Neural crest cell (in vitro differentiated cells): ENCODE results near the gene USF2. TPM values are rescaled to one million over a fixed set of nuclear protein-coding genes. Genes with fewer than 3 reads are reported as not detected.

ENCODE experiments used
- DNase-seq: peaks from one replicate; pipeline ENCODE4 v3.0.0; 2021; ENCODE audit warnings: low read depth, mixed read lengths, low spot score
- H3K27ac Mint-ChIP-seq: one replicate; pipeline ENCODE4 v1.8.0; 2021; ENCODE audit warnings: mild to moderate bottlenecking, mixed read lengths; ENCODE audit not compliant: unreplicated experiment
- H3K27me3 Mint-ChIP-seq: 2 replicates; pipeline ENCODE4 v1.8.0; 2021; ENCODE audit warnings: low read depth, mild to moderate bottlenecking, mixed read lengths
- H3K36me3 Mint-ChIP-seq: 2 replicates; pipeline ENCODE4 v1.8.0; 2021; ENCODE audit warnings: low read depth, mild to moderate bottlenecking, mixed read lengths
- H3K4me1 Mint-ChIP-seq: 2 replicates; pipeline ENCODE4 v1.8.0; 2021; ENCODE audit warnings: mixed read lengths
- H3K4me3 Mint-ChIP-seq: one replicate; pipeline ENCODE4 v1.8.0; 2021; ENCODE audit warnings: mild to moderate bottlenecking, mixed read lengths
- H3K9me3 Mint-ChIP-seq: 2 replicates; pipeline ENCODE4 v1.8.0; 2021; ENCODE audit warnings: mixed read lengths
- total RNA-seq: library from RNA; stranded (reverse); gene quantifications from 2 replicates; pipeline ENCODE4 v1.2.1, GENCODE V29; 2021
- TF ChIP-seq, protein P1 (sequence below): fragments of 200-600 bp; sonication (generic); conservative IDR thresholded peaks from 2 replicates; pipeline ENCODE4 v1.5.0; 2021; ENCODE audit warnings: antibody characterized with exemption, mild to moderate bottlenecking

USF2 gene
- total RNA-seq, 1 donor from 2014 or later = 107 TPM

DNA sequence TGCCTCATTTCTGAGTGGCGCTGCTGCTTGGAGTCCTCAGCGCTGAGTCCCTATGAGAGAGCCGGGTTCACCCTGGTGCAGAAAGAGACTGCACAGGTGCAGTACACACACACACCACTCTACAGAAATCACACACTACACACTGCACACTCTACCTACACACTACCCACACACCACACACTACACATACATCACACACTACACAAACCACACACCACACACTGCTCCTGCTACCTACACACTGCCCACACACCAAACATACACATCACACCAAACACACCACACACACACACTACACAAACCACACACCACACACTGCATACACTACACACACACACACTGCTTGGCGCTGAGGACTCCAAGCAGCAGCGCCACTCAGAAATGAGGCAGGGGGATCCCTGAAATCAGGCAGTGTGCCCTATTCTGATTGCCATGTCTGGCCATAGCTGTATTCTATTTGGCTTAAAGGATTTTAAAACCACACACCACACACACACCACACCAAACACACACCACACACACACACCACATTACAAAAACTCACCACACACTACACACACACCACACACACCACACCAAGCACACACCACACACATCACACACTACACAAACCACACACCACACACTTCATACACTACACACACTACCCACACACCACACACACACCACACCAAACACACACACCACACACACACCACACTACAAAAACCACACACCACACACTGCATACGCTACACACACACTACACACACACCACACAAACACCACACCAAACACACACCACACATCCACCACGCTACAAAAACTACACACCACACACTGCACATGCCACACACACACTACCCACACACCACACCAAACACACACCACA, 28.1 kb downstream of the USF2 start:
- no peak overlapping the region for H3K27ac Mint-ChIP-seq
- TF ChIP-seq, protein P1, sequence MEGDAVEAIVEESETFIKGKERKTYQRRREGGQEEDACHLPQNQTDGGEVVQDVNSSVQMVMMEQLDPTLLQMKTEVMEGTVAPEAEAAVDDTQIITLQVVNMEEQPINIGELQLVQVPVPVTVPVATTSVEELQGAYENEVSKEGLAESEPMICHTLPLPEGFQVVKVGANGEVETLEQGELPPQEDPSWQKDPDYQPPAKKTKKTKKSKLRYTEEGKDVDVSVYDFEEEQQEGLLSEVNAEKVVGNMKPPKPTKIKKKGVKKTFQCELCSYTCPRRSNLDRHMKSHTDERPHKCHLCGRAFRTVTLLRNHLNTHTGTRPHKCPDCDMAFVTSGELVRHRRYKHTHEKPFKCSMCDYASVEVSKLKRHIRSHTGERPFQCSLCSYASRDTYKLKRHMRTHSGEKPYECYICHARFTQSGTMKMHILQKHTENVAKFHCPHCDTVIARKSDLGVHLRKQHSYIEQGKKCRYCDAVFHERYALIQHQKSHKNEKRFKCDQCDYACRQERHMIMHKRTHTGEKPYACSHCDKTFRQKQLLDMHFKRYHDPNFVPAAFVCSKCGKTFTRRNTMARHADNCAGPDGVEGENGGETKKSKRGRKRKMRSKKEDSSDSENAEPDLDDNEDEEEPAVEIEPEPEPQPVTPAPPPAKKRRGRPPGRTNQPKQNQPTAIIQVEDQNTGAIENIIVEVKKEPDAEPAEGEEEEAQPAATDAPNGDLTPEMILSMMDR = no peak
- H3K36me3 Mint-ChIP-seq = no peaks in the 10 kb centered on the region
- no peaks in the 10 kb centered on the region for H3K9me3 Mint-ChIP-seq
- peaks cover 9% of the 10 kb centered on the region for H3K27me3 Mint-ChIP-seq
- H3K4me3 Mint-ChIP-seq = no peak overlapping the region
- DNase-seq = no peak
- no peaks in the 10 kb centered on the region for H3K4me1 Mint-ChIP-seq

DNA sequence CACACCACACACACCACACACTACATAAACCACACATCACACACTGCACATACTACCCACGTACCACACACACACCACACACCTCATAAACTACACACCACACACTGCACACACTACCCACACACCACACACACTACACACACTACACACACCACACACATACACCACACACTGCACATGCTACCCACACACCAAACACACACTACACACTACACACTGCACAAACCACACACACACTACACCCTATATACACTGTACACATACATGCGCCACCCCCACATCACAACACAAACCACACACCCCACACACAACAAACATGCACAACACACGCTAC, 28.7 kb downstream of the USF2 start:
- H3K27me3 Mint-ChIP-seq = peaks cover 9% of the 10 kb centered on the region
- H3K36me3 Mint-ChIP-seq = no peaks in the 10 kb centered on the region
- TF ChIP-seq, protein P1 = no peak
- H3K27ac Mint-ChIP-seq = no peak overlapping the region
- H3K9me3 Mint-ChIP-seq = no peaks in the 10 kb centered on the region
- DNase-seq = no peak
- H3K4me1 Mint-ChIP-seq = no peaks in the 10 kb centered on the region
- H3K4me3 Mint-ChIP-seq = no peak overlapping the region

GRCh38 chr19:35297922-35298321, 29.2 kb downstream of the USF2 start:
- DNase-seq = no peak
- Mint-ChIP-seq H3K9me3 (no peaks in the 10 kb centered on the region), H3K36me3 (no peaks in the 10 kb centered on the region), H3K4me1 (no peaks in the 10 kb centered on the region), H3K4me3 (no peak overlapping the region), H3K27ac (no peak overlapping the region), H3K27me3 (peaks cover 6% of the 10 kb centered on the region)
- TF ChIP-seq, protein P1 = no peak

DNA sequence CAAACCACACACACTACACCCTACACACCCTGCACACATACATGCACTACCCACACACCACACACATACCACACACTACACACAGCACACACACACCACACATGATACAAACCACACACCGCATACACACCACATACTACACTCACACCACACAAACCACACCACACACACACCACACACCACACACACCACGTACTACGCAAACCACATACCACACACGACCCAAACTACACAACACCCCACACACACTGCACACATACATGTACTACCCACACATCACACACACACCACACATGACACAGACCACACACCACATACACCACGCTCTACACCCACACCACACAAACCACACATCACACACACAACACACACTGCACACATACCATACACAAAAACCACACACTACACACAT, 29.8 kb downstream of the USF2 start:
- Mint-ChIP-seq H3K27me3 (peaks cover 3% of the 10 kb centered on the region), H3K27ac (no peak overlapping the region), H3K4me1 (no peaks in the 10 kb centered on the region), H3K36me3 (no peaks in the 10 kb centered on the region), H3K4me3 (no peak overlapping the region), H3K9me3 (no peaks in the 10 kb centered on the region)
- no peak for DNase-seq
- TF ChIP-seq, protein P1 = no peak

DNA sequence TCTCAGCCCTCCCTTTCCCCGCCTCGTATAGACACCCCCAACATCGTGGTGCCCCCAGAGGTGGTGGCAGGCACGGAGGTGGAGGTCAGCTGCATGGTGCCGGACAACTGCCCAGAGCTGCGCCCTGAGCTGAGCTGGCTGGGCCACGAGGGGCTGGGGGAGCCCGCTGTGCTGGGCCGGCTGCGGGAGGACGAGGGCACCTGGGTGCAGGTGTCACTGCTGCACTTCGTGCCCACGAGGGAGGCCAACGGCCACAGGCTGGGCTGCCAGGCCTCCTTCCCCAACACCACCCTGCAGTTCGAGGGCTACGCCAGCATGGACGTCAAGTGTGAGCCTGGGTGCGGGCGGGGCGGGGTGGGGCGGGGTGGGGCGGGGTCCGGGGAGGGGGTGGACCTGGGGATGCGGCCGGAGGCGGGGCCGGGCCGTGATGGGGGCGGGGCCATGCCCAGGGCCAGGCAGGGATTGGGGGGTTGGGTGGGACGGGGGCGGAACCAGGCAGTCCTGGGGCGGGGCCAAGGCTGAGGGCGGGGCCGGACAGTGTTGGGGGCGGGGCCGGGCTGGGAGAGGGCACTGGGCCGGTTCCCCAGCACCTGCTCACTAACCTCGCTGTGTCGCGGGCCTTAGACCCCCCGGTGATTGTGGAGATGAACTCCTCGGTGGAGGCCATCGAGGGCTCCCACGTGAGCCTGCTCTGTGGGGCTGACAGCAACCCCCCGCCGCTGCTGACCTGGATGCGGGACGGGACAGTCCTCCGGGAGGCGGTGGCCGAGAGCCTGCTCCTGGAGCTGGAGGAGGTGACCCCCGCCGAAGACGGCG, 31.0 kb downstream of the USF2 start:
- Mint-ChIP-seq H3K36me3 (no peaks in the 10 kb centered on the region), H3K4me3 (no peak overlapping the region), H3K27ac (no peak overlapping the region), H3K4me1 (no peaks in the 10 kb centered on the region), H3K9me3 (no peaks in the 10 kb centered on the region), H3K27me3 (no peaks in the 10 kb centered on the region)
- no peak for DNase-seq
- TF ChIP-seq, protein P1 = no peak
